ENCODE results near the gene CTNNBL1.
"Not testable (repeated sequence)": the region's sequence is repeated elsewhere in the genome, so short reads cannot be mapped to it uniquely, and the experiment has no call there.

DNA sequence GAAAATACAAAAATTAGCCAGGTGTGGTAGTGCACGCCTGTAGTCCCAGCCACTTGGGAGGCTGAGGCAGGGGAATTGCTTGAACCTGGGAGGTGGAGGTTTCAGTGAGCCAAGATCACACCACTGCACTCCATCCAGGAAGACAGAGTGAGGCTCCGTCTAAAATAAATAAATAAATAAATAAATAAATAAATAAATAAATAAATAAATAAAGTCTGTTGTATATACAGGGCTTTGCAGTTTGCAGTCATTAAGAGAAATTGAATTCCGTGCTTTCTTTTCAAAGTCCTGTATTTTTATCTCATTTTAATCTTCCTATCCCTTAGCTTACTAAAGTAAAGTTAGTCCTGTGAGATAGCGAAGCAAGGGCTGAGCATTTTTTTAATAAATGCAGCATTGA is 28.5 kb downstream of the CTNNBL1 start:
- TF ChIP-seq FOXP2 (optimal IDR thresholded peaks at IDR 0.05; ENCODE audit: control extremely low read depth, extremely low read length, insufficient read depth); EZH2 (IDR thresholded peaks at IDR 0.05); POLR2AphosphoS5 (IDR thresholded peaks at IDR 0.05; ENCODE audit: borderline replicate concordance, low read depth, low read length): not testable (repeated sequence)
